GM23338 (cell line): ENCODE results near the gene FAM124B.

ENCODE experiments used
- CTCF ChIP-seq, 2 experiments: fragments of 200-600 bp in 1 of 2; sonication (generic) in 1 of 2; conservative IDR thresholded peaks; 2 replicates each; pipeline versions ENCODE4 v1.5.1 to v1.6.1; 2016 to 2017; ENCODE audit warnings: antibody characterized with exemption in 2 of 2, low read depth in 2 of 2, mild to moderate bottlenecking in 2 of 2, moderate library complexity in 1 of 2
- EZH2 ChIP-seq: fragments of 200-600 bp; sonication (generic); IDR thresholded peaks from one replicate; pipeline ENCODE4 v1.8.0; 2017; ENCODE audit warnings: antibody characterized with exemption, mild to moderate bottlenecking, low read depth; ENCODE audit not compliant: unreplicated experiment
- POLR2AphosphoS5 ChIP-seq: IDR thresholded peaks from 2 replicates; pipeline ENCODE4 v1.6.1; 2016; ENCODE audit warnings: antibody characterized with exemption, low read depth
- REST ChIP-seq: IDR thresholded peaks from one replicate; pipeline ENCODE4 v1.6.1; 2018; ENCODE audit warnings: antibody characterized with exemption; ENCODE audit not compliant: unreplicated experiment
- STAT1 ChIP-seq: IDR thresholded peaks from one replicate; pipeline ENCODE4 v1.6.1; 2016; ENCODE audit warnings: antibody characterized with exemption; ENCODE audit not compliant: unreplicated experiment
- ZNF462 ChIP-seq: fragments of 250-450 bp; sonication (Bioruptor Pico); IDR thresholded peaks from 2 replicates; pipeline ENCODE4 v1.5.0; 2020; ENCODE audit warnings: mild to moderate bottlenecking, moderate library complexity

GRCh38 chr2:224448236-224448635, 46.3 kb upstream of the FAM124B start:
- TF ChIP-seq CTCF (conservative IDR thresholded peaks at IDR 0.05; ENCODE audit: low read depth in 2 of 2) (no peak), EZH2 (no peak), REST (no peak), POLR2AphosphoS5 (no peak), ZNF462 (CRISPR knock-in tag) (no peak), STAT1 (no peak)
